Measurements from ENCODE around the gene NATD1.

NATD1 gene

DNA sequence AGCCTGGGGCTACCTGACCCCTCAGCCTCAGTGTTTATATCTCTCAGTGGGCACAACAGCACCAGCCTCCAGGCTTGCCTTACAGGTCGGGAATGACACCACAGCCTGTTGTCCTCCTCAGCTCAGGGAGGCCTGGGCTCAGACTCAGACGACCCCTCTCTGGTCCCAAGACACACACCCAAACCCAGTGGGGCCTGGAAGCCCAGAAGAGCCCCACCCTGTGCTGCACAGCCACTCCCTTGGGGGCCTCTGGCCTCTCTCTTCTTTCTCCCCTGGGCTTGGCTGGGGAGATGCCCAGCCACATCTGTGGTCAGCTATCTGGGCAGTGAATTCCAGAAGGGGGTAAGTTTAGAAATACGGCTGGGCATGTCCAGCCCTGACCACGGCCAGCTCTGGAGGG lies 2.4 kb downstream of the NATD1 start:
- in situ Hi-C loops (cut with MboI; ENCODE audit: low sequenced_read_pairs): no loop called here

DNA sequence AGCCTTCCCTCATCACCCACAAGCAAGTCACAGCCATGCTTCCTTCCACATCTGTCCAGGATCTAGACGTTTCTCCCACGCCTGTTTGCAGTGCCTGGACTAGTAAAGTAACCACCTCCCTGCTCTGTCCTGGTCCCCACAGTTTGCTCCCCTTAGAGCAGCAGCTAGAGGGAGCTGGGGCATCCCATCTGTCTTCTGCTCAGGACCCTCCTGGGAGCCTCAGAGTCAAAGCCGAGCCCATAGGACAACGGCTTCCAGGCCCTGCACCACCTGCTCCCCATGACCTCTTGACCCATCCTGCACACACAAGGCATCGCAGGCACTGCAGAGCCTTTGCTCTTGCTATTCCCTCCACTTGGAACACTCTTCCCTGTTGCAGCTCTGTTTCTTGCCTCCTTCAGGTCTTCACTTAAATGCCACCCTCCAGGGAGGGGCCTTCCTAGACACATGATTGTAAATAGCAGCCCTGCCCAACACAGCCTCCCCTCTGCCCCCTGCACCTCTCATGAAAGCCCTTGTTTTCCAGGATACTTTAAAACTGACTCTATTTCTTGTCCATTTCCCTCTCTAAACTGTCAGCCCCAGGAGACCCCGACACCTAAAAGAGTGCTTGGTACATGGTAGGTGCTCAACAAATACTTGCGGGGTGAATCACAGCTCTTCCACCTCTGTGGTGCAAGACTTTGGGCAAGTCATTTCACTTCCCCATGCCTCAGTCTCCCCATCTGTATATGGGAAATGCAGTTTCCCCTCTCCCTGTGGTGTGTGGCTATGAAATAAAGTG lies 3.1 kb downstream of the NATD1 start:
- peaks cover 5% of the 10 kb centered on the region for H3K4me1 ChIP-seq
- no peaks in the 10 kb centered on the region for H3K9me3 ChIP-seq
- DNase-seq (ENCODE audit: low spot score in 2 of 2): no peak
- H3K36me3 ChIP-seq (replicated peaks): no peaks in the 10 kb centered on the region; the same call in 1 of the 2 replicates
- H3K27me3 ChIP-seq (ENCODE audit: low read depth): no peaks in the 10 kb centered on the region
- no peak overlapping the region for H3K4me3 ChIP-seq
- in situ Hi-C loops (cut with MboI; ENCODE audit: low sequenced_read_pairs): no loop called here

More for the DNA sequence above, 2.4 kb downstream of the NATD1 start:
- Histone ChIP-seq H3K4me1 (peaks cover 5% of the 10 kb centered on the region), H3K4me3 (no peak overlapping the region), H3K36me3 (replicated peaks) (no peaks in the 10 kb centered on the region; the same call in 1 of the 2 replicates), H3K27me3 (ENCODE audit: low read depth) (no peaks in the 10 kb centered on the region), H3K9me3 (no peaks in the 10 kb centered on the region)
- no peak for DNase-seq (ENCODE audit: low spot score in 2 of 2)

DNA sequence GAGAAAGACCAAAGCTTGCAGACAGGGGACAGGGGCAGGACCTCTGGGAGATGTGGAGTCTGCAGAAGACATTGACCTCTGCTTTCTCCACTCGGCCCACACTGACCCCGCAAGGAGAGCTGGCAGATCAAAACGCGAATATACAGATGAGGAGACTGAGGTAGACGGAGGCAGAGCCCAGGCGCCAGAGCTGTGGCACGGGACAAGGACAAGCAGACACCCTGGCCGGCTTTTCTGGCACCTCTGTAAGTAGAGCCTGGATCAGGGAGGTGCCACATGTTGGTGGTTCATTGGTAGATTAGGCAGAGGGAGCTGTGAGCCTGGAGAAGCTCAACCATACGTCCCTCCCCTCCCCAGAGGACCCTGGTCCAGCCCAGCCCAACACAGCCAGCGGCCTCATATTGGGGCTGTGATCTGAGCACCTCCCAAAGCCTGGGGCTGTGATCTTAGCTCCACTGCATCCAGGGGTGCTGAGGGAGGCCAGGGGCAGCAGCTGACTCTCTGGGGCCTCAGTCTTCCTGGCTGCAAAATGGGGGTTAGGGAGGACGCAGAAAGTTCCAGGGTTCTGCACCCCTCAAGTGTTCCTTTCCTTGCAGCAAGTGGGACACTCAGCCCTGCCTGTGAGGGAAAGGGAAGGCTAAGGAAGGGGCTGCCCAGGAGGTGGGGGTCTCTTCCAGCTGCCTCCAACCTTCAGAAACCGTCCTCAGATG lies 4.0 kb downstream of the NATD1 start:
- H3K9me3 ChIP-seq: no peaks in the 10 kb centered on the region
- no peak for DNase-seq (ENCODE audit: low spot score in 2 of 2)
- in situ Hi-C loops (cut with MboI; ENCODE audit: low sequenced_read_pairs): no loop called here
- no peaks in the 10 kb centered on the region for H3K27me3 ChIP-seq (ENCODE audit: low read depth)
- H3K4me1 ChIP-seq: peaks cover 5% of the 10 kb centered on the region
- H3K36me3 ChIP-seq (replicated peaks): no peaks in the 10 kb centered on the region; the same call in 1 of the 2 replicates
- no peak overlapping the region for H3K4me3 ChIP-seq

DNA sequence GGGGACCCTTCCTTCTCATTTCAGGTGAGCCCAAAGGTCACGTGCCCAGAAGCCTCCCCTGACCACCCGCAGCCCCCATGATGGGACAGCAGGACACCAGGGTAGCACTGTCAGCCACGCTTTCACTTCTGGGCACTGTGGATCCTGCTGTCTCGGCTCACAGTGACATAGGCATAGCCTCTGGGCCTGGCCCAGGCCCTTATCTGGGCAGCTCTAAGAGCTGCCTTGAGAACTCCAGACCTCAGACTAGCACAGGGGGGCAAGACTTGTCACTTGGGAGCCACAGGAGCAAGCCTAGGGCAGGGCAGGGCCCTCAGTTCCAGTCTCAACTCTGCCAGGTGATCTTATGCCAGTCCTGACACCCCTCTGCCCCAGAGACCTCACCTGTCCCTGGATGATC lies 4.7 kb downstream of the NATD1 start:
- Histone ChIP-seq H3K36me3 (replicated peaks) (no peaks in the 10 kb centered on the region; the same call in 1 of the 2 replicates), H3K4me3 (no peak overlapping the region), H3K9me3 (no peaks in the 10 kb centered on the region), H3K27me3 (ENCODE audit: low read depth) (no peaks in the 10 kb centered on the region), H3K4me1 (peaks cover under 1% of the 10 kb centered on the region)
- in situ Hi-C loops (cut with MboI; ENCODE audit: low sequenced_read_pairs): no loop called here
- DNase-seq (ENCODE audit: low spot score in 2 of 2): no peak

DNA sequence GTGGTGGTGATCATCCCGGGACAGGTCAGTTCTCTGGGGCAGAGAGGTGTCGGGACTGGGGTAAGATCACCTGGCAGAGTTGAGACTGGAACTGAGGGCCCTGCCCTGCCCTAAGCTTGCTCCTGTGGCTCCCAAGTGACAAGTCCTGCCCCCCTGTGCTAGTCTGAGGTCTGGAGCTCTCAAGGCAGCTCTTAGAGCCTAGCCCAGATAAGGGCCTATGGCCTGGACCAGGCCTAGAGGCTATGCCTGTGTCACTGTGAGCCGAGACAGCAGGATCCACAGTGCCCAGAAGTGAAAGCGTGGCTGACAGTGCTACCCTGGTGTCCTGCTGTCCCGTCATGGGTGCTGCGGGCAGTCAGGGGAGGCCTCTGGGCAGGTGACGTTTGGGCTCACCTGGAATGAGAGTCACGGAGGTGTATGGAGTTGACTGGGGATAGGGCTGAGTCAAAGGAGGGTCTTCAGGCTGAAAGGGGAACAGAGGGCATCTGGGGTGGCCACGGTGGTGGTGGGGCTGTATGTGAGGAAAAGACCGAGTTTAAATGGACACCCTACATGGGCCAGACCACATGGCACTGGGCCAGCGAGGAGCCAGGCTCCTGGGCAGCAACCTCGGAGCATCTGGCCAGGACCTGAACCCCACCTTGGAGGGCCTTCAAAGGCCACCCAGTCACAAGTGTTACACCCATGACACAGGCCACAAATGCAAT lies 5.5 kb downstream of the NATD1 start:
- in situ Hi-C loops (cut with MboI; ENCODE audit: low sequenced_read_pairs): no loop called here
- H3K27me3 ChIP-seq (ENCODE audit: low read depth): no peaks in the 10 kb centered on the region
- no peaks in the 10 kb centered on the region for H3K36me3 ChIP-seq (replicated peaks)
- no peak for DNase-seq (ENCODE audit: low spot score in 2 of 2)
- no peak overlapping the region for H3K4me3 ChIP-seq
- H3K9me3 ChIP-seq: no peaks in the 10 kb centered on the region
- H3K4me1 ChIP-seq: no peaks in the 10 kb centered on the region; the same call in 1 of the 2 replicates

DNA sequence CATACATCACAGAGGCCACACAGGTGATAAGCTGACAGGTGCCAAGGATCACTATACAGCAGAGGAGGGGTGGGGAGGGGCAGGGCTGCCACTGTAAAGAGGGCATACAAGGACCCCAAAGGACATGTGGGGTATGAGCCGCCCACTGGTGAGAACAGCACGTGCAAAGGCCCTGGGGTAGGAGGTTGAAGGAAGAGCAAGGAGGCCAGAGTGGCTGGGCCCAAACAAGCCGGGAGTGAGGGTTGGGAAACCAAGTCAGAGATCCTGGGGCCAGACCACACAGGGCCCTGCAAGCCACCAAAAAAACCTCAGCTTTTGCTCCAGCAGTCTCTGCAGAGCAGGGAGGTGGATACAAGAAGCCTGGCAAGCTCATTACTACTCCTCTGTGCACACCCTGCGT lies 6.5 kb downstream of the NATD1 start:
- Histone ChIP-seq H3K27me3 (ENCODE audit: low read depth) (no peaks in the 10 kb centered on the region), H3K4me1 (no peaks in the 10 kb centered on the region)
- in situ Hi-C loops (cut with MboI; ENCODE audit: low sequenced_read_pairs): no loop called here

DNA sequence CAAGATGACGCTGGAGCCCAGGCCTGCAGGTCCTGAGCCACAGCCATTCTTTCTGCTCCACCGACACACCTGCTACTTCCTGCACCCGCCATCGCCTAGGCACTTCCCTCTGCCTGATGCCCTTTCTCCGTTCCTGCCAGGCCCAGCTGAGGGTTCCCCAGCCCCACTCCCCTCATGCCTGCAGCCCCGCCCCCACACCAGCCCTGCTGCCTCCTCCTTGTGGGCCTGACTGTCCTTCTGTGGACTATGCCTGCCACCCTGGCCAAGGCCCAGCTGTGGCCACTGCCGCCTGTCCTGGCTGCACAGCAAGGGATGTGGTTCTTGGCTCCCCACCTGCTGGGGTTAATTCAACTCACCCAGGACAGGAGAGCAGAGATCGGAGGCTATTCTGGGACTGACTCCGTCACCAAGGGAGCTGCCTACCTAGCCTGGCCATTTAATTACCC lies 7.5 kb downstream of the NATD1 start:
- Histone ChIP-seq H3K27me3 (ENCODE audit: low read depth) (no peaks in the 10 kb centered on the region), H3K4me3 (no peak overlapping the region), H3K9me3 (no peaks in the 10 kb centered on the region), H3K4me1 (no peaks in the 10 kb centered on the region), H3K36me3 (replicated peaks) (no peaks in the 10 kb centered on the region)
- DNase-seq (ENCODE audit: low spot score in 2 of 2): no peak
- in situ Hi-C loops (cut with MboI; ENCODE audit: low sequenced_read_pairs): no loop called here

More for the DNA sequence above, 6.5 kb downstream of the NATD1 start:
- no peaks in the 10 kb centered on the region for H3K9me3 ChIP-seq
- no peaks in the 10 kb centered on the region for H3K36me3 ChIP-seq (replicated peaks)
- no peak overlapping the region for H3K4me3 ChIP-seq
- DNase-seq (ENCODE audit: low spot score in 2 of 2): no peak

DNA sequence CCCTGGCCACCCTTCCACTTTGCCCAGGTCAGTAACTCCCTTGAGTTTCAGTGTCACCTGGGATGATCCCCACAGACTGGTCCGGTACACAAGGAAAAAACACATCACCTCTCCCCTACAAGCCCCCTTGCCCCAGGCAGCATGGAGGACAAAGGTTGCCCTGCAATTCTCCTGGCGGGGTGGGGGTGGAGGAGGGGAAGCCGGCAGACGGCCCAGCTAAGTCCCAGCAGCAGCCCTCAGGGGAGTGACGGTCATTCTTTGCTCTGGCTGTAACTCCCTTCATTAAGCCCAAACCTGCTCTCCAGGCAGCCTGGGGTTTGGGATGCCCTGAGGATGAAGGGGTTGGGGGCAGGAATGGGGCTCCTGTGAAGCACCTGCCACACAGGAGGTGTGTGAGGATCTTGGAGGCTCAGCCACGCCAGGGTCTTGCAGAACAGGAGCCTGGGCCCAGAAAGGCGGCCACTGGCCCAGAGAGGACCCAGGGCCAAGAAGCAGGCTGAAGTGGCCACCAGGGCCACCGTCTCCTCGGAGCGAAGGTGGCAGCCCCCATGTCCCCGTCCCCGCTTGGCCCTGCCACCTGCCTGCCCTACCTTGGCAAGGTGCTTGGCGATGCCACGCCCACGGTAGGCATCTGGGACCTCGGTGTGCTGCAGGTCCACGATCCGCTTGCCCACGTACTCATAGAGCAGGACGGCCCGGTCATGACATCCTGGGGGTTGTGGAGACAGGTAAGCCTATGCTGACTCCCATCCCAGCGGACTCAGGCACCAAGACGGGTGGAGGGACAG lies 9.5 kb downstream of the NATD1 start:
- in situ Hi-C loops (cut with MboI; ENCODE audit: low sequenced_read_pairs): no loop called here
- no peaks in the 10 kb centered on the region for H3K4me1 ChIP-seq
- no peaks in the 10 kb centered on the region for H3K36me3 ChIP-seq (replicated peaks)
- no peaks in the 10 kb centered on the region for H3K27me3 ChIP-seq (ENCODE audit: low read depth)
- no peak overlapping the region for H3K4me3 ChIP-seq
- no peak for DNase-seq (ENCODE audit: low spot score in 2 of 2)
- H3K9me3 ChIP-seq: no peaks in the 10 kb centered on the region

DNA sequence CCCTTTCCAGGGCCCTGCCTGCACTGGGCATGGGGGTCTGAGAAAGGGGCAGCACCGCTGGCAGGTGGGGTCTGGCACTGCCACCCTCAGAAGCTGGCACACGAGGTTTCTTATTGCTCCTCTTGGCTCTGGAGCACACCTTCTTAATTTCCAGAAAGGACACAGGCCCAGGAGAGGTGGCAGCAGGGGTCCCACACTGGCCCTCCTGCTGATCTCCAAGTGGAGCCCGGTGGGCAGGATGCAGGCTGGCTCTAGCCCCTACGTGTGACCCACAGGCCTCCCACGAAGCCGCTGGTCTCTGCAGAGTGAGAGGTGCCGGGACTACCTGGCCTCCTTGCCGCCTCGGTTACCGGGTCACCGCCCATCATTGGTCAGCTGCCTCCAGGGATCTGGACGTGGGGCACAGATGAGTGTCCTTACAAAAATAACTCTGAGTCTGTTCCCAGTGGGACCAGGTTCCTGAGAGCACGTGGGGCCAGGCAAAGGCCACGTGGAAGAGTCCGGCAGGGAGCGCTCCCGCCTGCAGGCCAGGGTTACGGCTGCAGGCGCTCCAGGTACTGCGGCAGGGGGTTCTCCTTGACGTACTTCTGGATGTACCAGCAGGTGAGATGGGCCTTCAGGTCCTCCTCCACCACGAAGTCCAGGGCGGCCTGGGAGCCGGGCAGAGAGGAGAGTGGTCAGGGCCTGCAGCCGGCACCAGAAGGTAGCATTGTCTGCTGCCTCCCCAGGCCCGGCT lies 10.3 kb downstream of the NATD1 start:
- H3K9me3 ChIP-seq: no peaks in the 10 kb centered on the region
- H3K4me3 ChIP-seq: no peak overlapping the region
- H3K4me1 ChIP-seq: no peaks in the 10 kb centered on the region
- in situ Hi-C loops (cut with MboI; ENCODE audit: low sequenced_read_pairs): no loop called here
- no peak for DNase-seq (ENCODE audit: low spot score in 2 of 2)
- H3K36me3 ChIP-seq (replicated peaks): no peaks in the 10 kb centered on the region
- no peaks in the 10 kb centered on the region for H3K27me3 ChIP-seq (ENCODE audit: low read depth)

DNA sequence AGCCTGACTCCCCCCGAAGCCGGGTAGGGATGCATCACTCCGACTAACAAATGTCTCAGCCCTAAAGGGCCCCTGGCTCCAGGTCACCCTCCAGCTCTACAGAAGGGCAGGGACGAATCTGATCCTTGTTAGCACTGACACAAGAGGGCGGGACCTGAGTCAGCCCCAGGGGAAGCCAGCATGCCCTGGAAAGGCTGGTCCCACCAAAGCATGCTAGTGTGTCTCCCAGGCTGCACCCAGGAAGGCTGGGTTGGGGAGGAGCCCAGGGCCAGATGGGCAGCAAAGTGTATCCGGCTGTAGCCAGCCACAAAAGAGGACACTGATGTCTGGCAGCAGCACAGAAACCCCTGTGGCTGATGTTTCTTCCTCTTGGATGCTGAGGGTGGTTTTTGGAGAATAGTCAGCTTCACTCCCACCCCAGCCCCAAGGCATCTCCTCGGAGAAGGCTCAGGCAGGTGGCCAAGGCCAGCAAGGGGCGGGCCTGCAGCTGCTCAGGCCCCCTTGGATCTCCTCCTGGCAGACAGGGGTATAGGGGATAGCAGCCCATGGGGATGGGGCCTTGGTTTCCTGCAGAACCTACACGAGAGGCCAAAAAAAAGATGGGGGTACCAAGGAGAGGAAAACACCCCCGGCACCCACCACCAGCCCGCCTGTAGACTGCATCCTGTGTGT lies 11.0 kb downstream of the NATD1 start:
- Histone ChIP-seq H3K36me3 (replicated peaks) (no peaks in the 10 kb centered on the region), H3K4me3 (no peak overlapping the region), H3K4me1 (no peaks in the 10 kb centered on the region), H3K27me3 (ENCODE audit: low read depth) (no peaks in the 10 kb centered on the region), H3K9me3 (no peaks in the 10 kb centered on the region)
- in situ Hi-C loops (cut with MboI; ENCODE audit: low sequenced_read_pairs): no loop called here
- no peak for DNase-seq (ENCODE audit: low spot score in 2 of 2)

DNA sequence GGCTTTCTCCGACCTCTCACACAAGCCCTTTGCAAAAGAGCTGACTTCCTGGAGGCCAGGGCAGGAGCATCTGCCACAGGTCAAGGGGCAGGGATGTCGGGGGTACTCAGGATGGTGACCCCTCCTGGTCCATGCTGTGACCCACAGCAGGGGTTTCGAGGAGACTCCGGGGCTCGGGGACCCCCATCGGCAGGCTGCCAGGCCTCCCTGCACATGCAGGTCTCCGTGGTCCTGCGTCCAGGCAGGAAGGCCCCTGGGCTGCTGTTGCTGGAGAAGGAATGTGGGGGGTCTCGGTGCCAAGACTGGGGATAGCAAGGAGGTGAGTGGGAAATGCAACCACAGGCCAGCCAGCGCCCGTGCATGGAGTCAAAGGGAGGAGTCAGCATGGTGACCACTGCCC lies 11.6 kb downstream of the NATD1 start:
- no peak for DNase-seq (ENCODE audit: low spot score in 2 of 2)
- in situ Hi-C loops (cut with MboI; ENCODE audit: low sequenced_read_pairs): no loop called here
- H3K27me3 ChIP-seq (ENCODE audit: low read depth): no peaks in the 10 kb centered on the region
- H3K36me3 ChIP-seq (replicated peaks): no peaks in the 10 kb centered on the region
- no peak overlapping the region for H3K4me3 ChIP-seq
- H3K9me3 ChIP-seq: no peaks in the 10 kb centered on the region
- H3K4me1 ChIP-seq: no peaks in the 10 kb centered on the region

DNA sequence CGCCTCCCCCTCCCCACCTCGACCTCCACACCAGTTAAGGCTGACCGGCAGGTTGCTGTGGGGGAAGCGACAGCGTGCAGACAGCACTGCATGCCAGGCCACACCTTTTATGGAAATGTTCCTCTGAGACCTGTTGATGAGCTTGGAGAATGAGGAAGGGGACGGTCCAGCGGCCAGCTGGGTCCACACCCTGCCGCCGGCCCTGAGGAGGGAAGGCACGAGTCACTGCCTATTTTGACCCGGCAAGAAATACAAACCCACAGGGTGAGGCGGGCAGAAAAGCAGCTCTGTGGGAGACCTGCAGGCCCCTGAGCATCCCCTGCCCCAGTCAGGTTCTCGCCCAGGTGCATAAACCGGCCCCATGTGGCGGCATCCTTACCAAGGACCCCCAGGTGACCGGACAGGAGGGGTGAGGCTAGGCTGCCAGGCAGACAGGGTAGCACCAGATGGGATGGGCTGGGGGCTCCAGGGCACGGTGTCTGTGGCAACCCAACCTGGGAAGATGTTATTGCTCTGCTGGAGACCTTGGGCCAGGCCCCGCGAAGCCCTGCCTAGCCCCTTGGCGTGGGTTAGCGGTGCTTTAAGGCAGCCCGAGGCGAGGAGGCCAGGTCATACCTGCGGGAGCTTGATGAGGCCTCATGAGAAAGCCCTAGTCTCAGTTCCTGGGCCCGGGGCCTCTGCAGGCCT lies 12.7 kb downstream of the NATD1 start:
- no peaks in the 10 kb centered on the region for H3K4me1 ChIP-seq
- no peaks in the 10 kb centered on the region for H3K27me3 ChIP-seq (ENCODE audit: low read depth)
- H3K9me3 ChIP-seq: no peaks in the 10 kb centered on the region
- no peak overlapping the region for H3K4me3 ChIP-seq
- no peaks in the 10 kb centered on the region for H3K36me3 ChIP-seq (replicated peaks)
- no peak for DNase-seq (ENCODE audit: low spot score in 2 of 2)
- in situ Hi-C loops (cut with MboI; ENCODE audit: low sequenced_read_pairs): no loop called here
